Omental fat pad (tissue), 4 donors: Measurements from ENCODE around the gene CELSR1. TPM values are rescaled to one million over a fixed set of nuclear protein-coding genes. Genes with fewer than 3 reads are reported as not detected.

Source experiments
- ATAC-seq: fragments of 150-250 bp; one replicate; pipeline ENCODE4 v1.9.1; 2016; ENCODE audit warnings: mild to moderate bottlenecking, moderate library complexity; ENCODE audit not compliant: low FRiP score
- DNase-seq: peaks from one replicate; pipeline ENCODE4 v3.0.0-alpha.2; 2019; ENCODE audit warnings: low spot score
- CTCF ChIP-seq, 3 donors: fragments of 450-650 bp; IDR thresholded peaks; one replicate each; pipeline ENCODE4 v1.5.1; 2016 to 2017; ENCODE audit warnings: antibody characterized with exemption in 3 of 3, mild to moderate bottlenecking in 3 of 3, moderate library complexity in 2 of 3
- total RNA-seq, 4 donors: library from RNA; depleted of rRNA; stranded (reverse); fragments of >200 nt; gene quantifications; one replicate each; pipeline ENCODE4 v1.1.0, GENCODE V29; 2016

CELSR1 gene
- total RNA-seq, 4 donors from 2014 or later: 1.3 to 5.9 (median 2.7) TPM

- no peak for TF ChIP-seq CTCF (IDR thresholded peaks at IDR 0.05)
- ATAC-seq (no peak), DNase-seq (no peak)
Measured at GRCh38 chr22:46392137-46392844, 145.1 kb downstream of the CELSR1 start.

- DNase-seq: no peak
- TF ChIP-seq CTCF (IDR thresholded peaks at IDR 0.05): no peak
- no peak for ATAC-seq
Measured at GRCh38 chr22:46391486-46392136, 145.8 kb downstream of the CELSR1 start.

- DNase-seq (no peak), ATAC-seq (no peak)
- TF ChIP-seq CTCF (IDR thresholded peaks at IDR 0.05): no peak
Measured at GRCh38 chr22:46390652-46391301, 146.6 kb downstream of the CELSR1 start.

GRCh38 chr22:46390105-46390651 lies 147.2 kb downstream of the CELSR1 start:
- TF ChIP-seq CTCF (IDR thresholded peaks at IDR 0.05): no peak
- no peak for DNase-seq
- no peak for ATAC-seq

GRCh38 chr22:46389081-46389480 lies 148.3 kb downstream of the CELSR1 start:
- TF ChIP-seq CTCF (IDR thresholded peaks at IDR 0.05): no peak
- DNase-seq: no peak
- no peak for ATAC-seq

GRCh38 chr22:46388647-46389046 lies 148.8 kb downstream of the CELSR1 start:
- TF ChIP-seq CTCF (IDR thresholded peaks at IDR 0.05): no peak
- no peak for ATAC-seq

More at GRCh38 chr22:46388647-46389046, 148.8 kb downstream of the CELSR1 start:
- DNase-seq: no peak
